Lower leg skin (tissue), 3 donors: ENCODE measurements around the gene MCTP2.

Experiments
- POLR2A ChIP-seq, 2 donors: fragments of 450-650 bp; IDR thresholded peaks; one replicate each; pipeline ENCODE4 v1.6.1; 2016 to 2017; ENCODE audit warnings: antibody characterized with exemption in 2 of 2, mild to moderate bottlenecking in 1 of 2, moderate library complexity in 1 of 2
- TF ChIP-seq, protein P1 (sequence below), 3 donors: fragments of 450-650 bp; IDR thresholded peaks; one replicate each; pipeline ENCODE4 v1.5.1; 2016; ENCODE audit warnings: antibody characterized with exemption in 3 of 3, mild to moderate bottlenecking in 3 of 3, moderate library complexity in 2 of 3

DNA sequence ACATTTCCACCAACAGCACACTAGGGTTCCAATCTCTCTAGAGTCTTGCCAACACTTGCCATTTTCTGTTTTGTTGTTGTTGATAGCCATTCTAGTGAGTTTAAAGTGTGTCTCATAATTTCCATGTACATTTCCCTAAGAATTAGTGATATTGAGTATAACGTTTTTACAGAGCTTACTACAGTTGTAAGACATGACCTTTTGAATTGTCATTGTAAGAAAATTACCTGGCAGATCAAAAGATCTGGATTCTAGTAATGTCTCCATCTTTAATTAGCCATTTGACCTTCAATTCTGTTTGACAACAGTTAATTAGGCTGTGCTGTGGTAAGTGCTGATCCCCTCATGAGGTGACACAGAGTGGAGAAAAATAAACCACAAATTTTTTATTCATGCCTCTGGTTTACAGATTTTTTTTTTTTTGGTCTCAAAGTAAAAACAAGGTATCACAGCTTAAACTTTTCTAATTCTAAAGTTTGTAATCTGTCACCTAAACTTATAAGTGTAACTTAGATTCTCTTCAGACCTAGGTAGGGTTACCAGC is 20.9 kb downstream of the MCTP2 start:
- TF ChIP-seq, protein P1, sequence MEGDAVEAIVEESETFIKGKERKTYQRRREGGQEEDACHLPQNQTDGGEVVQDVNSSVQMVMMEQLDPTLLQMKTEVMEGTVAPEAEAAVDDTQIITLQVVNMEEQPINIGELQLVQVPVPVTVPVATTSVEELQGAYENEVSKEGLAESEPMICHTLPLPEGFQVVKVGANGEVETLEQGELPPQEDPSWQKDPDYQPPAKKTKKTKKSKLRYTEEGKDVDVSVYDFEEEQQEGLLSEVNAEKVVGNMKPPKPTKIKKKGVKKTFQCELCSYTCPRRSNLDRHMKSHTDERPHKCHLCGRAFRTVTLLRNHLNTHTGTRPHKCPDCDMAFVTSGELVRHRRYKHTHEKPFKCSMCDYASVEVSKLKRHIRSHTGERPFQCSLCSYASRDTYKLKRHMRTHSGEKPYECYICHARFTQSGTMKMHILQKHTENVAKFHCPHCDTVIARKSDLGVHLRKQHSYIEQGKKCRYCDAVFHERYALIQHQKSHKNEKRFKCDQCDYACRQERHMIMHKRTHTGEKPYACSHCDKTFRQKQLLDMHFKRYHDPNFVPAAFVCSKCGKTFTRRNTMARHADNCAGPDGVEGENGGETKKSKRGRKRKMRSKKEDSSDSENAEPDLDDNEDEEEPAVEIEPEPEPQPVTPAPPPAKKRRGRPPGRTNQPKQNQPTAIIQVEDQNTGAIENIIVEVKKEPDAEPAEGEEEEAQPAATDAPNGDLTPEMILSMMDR (IDR thresholded peaks at IDR 0.05): no peak
- no peak for TF ChIP-seq POLR2A (IDR thresholded peaks at IDR 0.05)
